ENCODE data around the gene C22orf42. TPM values are rescaled to one million over a fixed set of nuclear protein-coding genes. Genes with fewer than 3 reads are reported as not detected.

Gene C22orf42
- total and polyA plus RNA-seq, 10 donors = not detected

GRCh38 chr22:32206774-32207758 lies 48.0 kb upstream of the C22orf42 start:
- peak; percentile 76 for DNase-seq
- Histone ChIP-seq H3K27me3 (replicated peaks in 1 of 7) (peaks cover 0 to 61% (median 24%) of the 10 kb centered on the region in 7 donors), H3K4me3 (peak overlapping the region in 1 of 8 donors; percentile 17), H3K9me3 (no peaks in the 10 kb centered on the region), H3K36me3 (no peaks in the 10 kb centered on the region), H3K4me1 (peaks cover 3 to 39% (median 21%) of the 10 kb centered on the region in 6 donors), H3K27ac (no peak overlapping the region)
- no peak for TF ChIP-seq POLR2AphosphoS5 (IDR thresholded peaks at IDR 0.05)
- no peak for TF ChIP-seq POLR2A (IDR thresholded peaks at IDR 0.05)
- TF ChIP-seq CTCF (IDR thresholded peaks at IDR 0.05 in 8 of 11, conservative IDR thresholded peaks at IDR 0.05 in 3 of 11) = peak; percentile 19 to 69 (median 53)
- intact Hi-C loops (cut with DNase I; ENCODE audit: low total_unique reads) = no loop called here
- 60 to 71% (median 66%) methylated on average over 16 to 22 of the region's 22 CpGs for WGBS, 5 donors

- Histone ChIP-seq H3K4me1 (peaks cover 3 to 48% (median 24%) of the 10 kb centered on the region in 6 donors), H3K36me3 (no peaks in the 10 kb centered on the region), H3K27me3 (replicated peaks in 1 of 7) (peaks cover 0 to 61% (median 24%) of the 10 kb centered on the region in 7 donors), H3K9me3 (no peaks in the 10 kb centered on the region), H3K4me3 (peak overlapping the region in 1 of 8 donors; percentile 17), H3K27ac (no peak overlapping the region)
- TF ChIP-seq POLR2A (IDR thresholded peaks at IDR 0.05) = no peak
- no peak for TF ChIP-seq CTCF (IDR thresholded peaks at IDR 0.05 in 8 of 11, conservative IDR thresholded peaks at IDR 0.05 in 3 of 11)
- no peak for TF ChIP-seq POLR2AphosphoS5 (IDR thresholded peaks at IDR 0.05)
- intact Hi-C loops (cut with DNase I; ENCODE audit: low total_unique reads) = no loop called here
- no peak for DNase-seq
- WGBS, 5 donors = 80 to 87% (median 84%) methylated on average over 22 to 30 of the region's 30 CpGs
These were observed 47.1 kb upstream of the C22orf42 start for GRCh38 chr22:32205974-32206773.

- Histone ChIP-seq H3K4me1 (peaks cover 3 to 59% (median 26%) of the 10 kb centered on the region in 6 donors), H3K27me3 (replicated peaks in 1 of 7) (peaks cover 0 to 66% (median 24%) of the 10 kb centered on the region in 7 donors), H3K9me3 (no peaks in the 10 kb centered on the region), H3K36me3 (no peaks in the 10 kb centered on the region), H3K27ac (no peak within 1 kb of the TSS), H3K4me3 (peak within 1 kb of the TSS in 4 of 8 donors; percentile 12 to 63 (median 22))
- WGBS, 5 donors = 58 to 81% (median 76%) methylated on average over 31 to 41 of the region's 41 CpGs
- no peak for DNase-seq
- intact Hi-C loops (cut with DNase I; ENCODE audit: low total_unique reads) = no loop called here
- no peak for TF ChIP-seq CTCF (IDR thresholded peaks at IDR 0.05 in 8 of 11, conservative IDR thresholded peaks at IDR 0.05 in 3 of 11)
- TF ChIP-seq POLR2A (IDR thresholded peaks at IDR 0.05) = no peak
- TF ChIP-seq POLR2AphosphoS5 (IDR thresholded peaks at IDR 0.05) = peak in 1 of 3 donors; percentile 46
These were observed 46.0 kb upstream of the C22orf42 start, which contains the start of gene RFPL2 for GRCh38 chr22:32204856-32205722. Gene RFPL2 (minus strand): TSS chr22:32205073. CDS start chr22:32202451, 2,622 bp downstream.

Measured in spleen (tissue), 11 donors.